MM.1S (cell line): Measurements from ENCODE around the gene FUCA1.
A peak's percentile ranks its signal among the peaks of the same experiment; 100 is the strongest.

Experiments
- DNase-seq: peaks from one replicate; pipeline ENCODE4 v3.0.0-alpha.2; 2015
- H2AFZ ChIP-seq: fragments of 300-600 bp; sonication (generic); 2 replicates; pipeline ENCODE4 v1.6.0; 2016; ENCODE audit warnings: antibody characterized with exemption, low read length
- H3F3A ChIP-seq: fragments of 300-600 bp; sonication (generic); 2 replicates; pipeline ENCODE4 v1.6.1; 2016; ENCODE audit warnings: mild to moderate bottlenecking, antibody characterized with exemption, low read length, moderate library complexity, mixed read lengths; ENCODE audit not compliant: insufficient read depth
- H3K27ac ChIP-seq: fragments of 300-600 bp; sonication (generic); 2 replicates; pipeline ENCODE4 v1.5.1; 2016; ENCODE audit warnings: mild to moderate bottlenecking, low read length
- H3K27me3 ChIP-seq: fragments of 300-600 bp; sonication (generic); replicated peaks from 2 replicates; pipeline ENCODE4 v1.6.0; 2016; ENCODE audit warnings: low read length; ENCODE audit not compliant: insufficient read depth
- H3K36me3 ChIP-seq: fragments of 300-600 bp; sonication (generic); replicated peaks from 2 replicates; pipeline ENCODE4 v1.6.1; 2016; ENCODE audit warnings: mild to moderate bottlenecking, low read length, mixed read lengths; ENCODE audit not compliant: insufficient read depth
- H3K4me1 ChIP-seq: fragments of 300-600 bp; sonication (generic); 2 replicates; pipeline ENCODE4 v1.6.1; 2016; ENCODE audit warnings: low read length, mixed read lengths
- H3K4me2 ChIP-seq: fragments of 300-600 bp; sonication (generic); 2 replicates; pipeline ENCODE4 v1.6.0; 2016; ENCODE audit warnings: low read depth, low read length
- H3K4me3 ChIP-seq: fragments of 300-600 bp; sonication (generic); 2 replicates; pipeline ENCODE4 v1.5.1; 2016; ENCODE audit warnings: low read length, mixed read lengths
- H3K79me2 ChIP-seq: fragments of 300-600 bp; sonication (generic); 2 replicates; pipeline ENCODE4 v1.6.1; 2016; ENCODE audit warnings: mixed run types, low read length, mixed read lengths
- H3K9ac ChIP-seq: fragments of 300-600 bp; sonication (generic); 2 replicates; pipeline ENCODE4 v1.6.1; 2016; ENCODE audit warnings: low read length, mixed read lengths
- H3K9me2 ChIP-seq: fragments of 300-600 bp; sonication (generic); replicated peaks from 2 replicates; pipeline ENCODE4 v1.6.1; 2016; ENCODE audit warnings: mild to moderate bottlenecking, low read length, mixed read lengths; ENCODE audit not compliant: insufficient read depth
- H3K9me3 ChIP-seq: fragments of 300-600 bp; sonication (generic); replicated peaks from 2 replicates; pipeline ENCODE4 v1.6.1; 2016; ENCODE audit warnings: mild to moderate bottlenecking, low read length, mixed read lengths; ENCODE audit not compliant: insufficient read depth
- H4K20me1 ChIP-seq: fragments of 300-600 bp; sonication (generic); 2 replicates; pipeline ENCODE4 v1.6.1; 2016; ENCODE audit warnings: mild to moderate bottlenecking, low read length, moderate library complexity, mixed read lengths; ENCODE audit not compliant: insufficient read depth
- CTCF ChIP-seq: fragments of 300-600 bp; sonication (generic); IDR thresholded peaks from 2 replicates; pipeline ENCODE4 v1.5.1; 2016; ENCODE audit warnings: antibody characterized with exemption, low read length, mixed read lengths
- EZH2 ChIP-seq: fragments of 300-600 bp; sonication (generic); optimal IDR thresholded peaks from 2 replicates; pipeline ENCODE3; 2017; ENCODE audit warnings: low read depth, mild to moderate bottlenecking, antibody characterized with exemption, low read length, mixed read lengths
- EZH2phosphoT487 ChIP-seq: fragments of 300-600 bp; sonication (generic); IDR thresholded peaks from 2 replicates; pipeline ENCODE4 v1.6.1; 2018; ENCODE audit warnings: antibody characterized with exemption, low read length

FUCA1 gene

GRCh38 chr1:23868557-23869016, 497 bp upstream of the FUCA1 start:
- Histone ChIP-seq H3K36me3 (no peaks in the 10 kb centered on the region; the same call in 1 of the 2 replicates), H3K79me2 (peaks cover 19% of the 10 kb centered on the region), H3K9me3 (no peaks in the 10 kb centered on the region), H3K4me3 (no peak overlapping the region), H3K27me3 (no peaks in the 10 kb centered on the region), H3K27ac (no peak overlapping the region), H3K9ac (no peak overlapping the region), H4K20me1 (no peaks in the 10 kb centered on the region), H3F3A (peaks cover 6% of the 10 kb centered on the region; the same call in 1 of the 2 replicates), H3K4me2 (peak overlapping the region; percentile 63; the same call in 1 of the 2 replicates), H2AFZ (peak overlapping the region; percentile 60; the same call in 1 of the 2 replicates), H3K4me1 (peaks cover 26% of the 10 kb centered on the region), H3K9me2 (no peaks in the 10 kb centered on the region)
- no peak for DNase-seq
- TF ChIP-seq CTCF: no peak
- no peak for TF ChIP-seq EZH2
- no peak for TF ChIP-seq EZH2phosphoT487

- TF ChIP-seq CTCF (no peak), EZH2 (no peak), EZH2phosphoT487 (no peak)
- Histone ChIP-seq H3F3A (peaks cover 6% of the 10 kb centered on the region; the same call in 1 of the 2 replicates), H3K36me3 (no peaks in the 10 kb centered on the region; the same call in 1 of the 2 replicates), H3K9me3 (no peaks in the 10 kb centered on the region), H3K79me2 (peaks cover 19% of the 10 kb centered on the region), H3K9me2 (no peaks in the 10 kb centered on the region), H3K4me1 (peaks cover 26% of the 10 kb centered on the region), H3K9ac (peak overlapping the region; percentile 43; the same call in 1 of the 2 replicates), H2AFZ (peak overlapping the region; percentile 75), H3K27me3 (no peaks in the 10 kb centered on the region), H4K20me1 (no peaks in the 10 kb centered on the region), H3K4me3 (peak overlapping the region; percentile 69), H3K4me2 (peak overlapping the region; percentile 75), H3K27ac (peak overlapping the region; percentile 14; the same call in 1 of the 2 replicates)
- DNase-seq: peak; percentile 49
These were observed 572 bp downstream of the FUCA1 start for GRCh38 chr1:23867542-23867894.

- Histone ChIP-seq H3K9ac (no peak overlapping the region), H4K20me1 (no peaks in the 10 kb centered on the region), H3K9me2 (no peaks in the 10 kb centered on the region), H3K4me1 (peaks cover 26% of the 10 kb centered on the region), H3K79me2 (peaks cover 19% of the 10 kb centered on the region), H3K27me3 (no peaks in the 10 kb centered on the region), H3K4me2 (peak overlapping the region; percentile 75), H3K9me3 (no peaks in the 10 kb centered on the region), H3K27ac (peak overlapping the region; percentile 46; the same call in 1 of the 2 replicates), H2AFZ (no peak overlapping the region), H3K36me3 (peaks cover 7% of the 10 kb centered on the region; the same call in 1 of the 2 replicates), H3K4me3 (no peak overlapping the region), H3F3A (peaks cover 6% of the 10 kb centered on the region; the same call in 1 of the 2 replicates)
- TF ChIP-seq CTCF (no peak), EZH2 (no peak), EZH2phosphoT487 (no peak)
- peak; percentile 89 for DNase-seq
These were observed 2.6 kb downstream of the FUCA1 start for GRCh38 chr1:23865543-23865930.
